Progenitor cell of endocrine pancreas (in vitro differentiated cells): ENCODE data around the gene LRP11. TPM values are rescaled to one million over a fixed set of nuclear protein-coding genes. Genes with fewer than 3 reads are reported as not detected.

ENCODE experiments used
- DNase-seq: peaks from one replicate; pipeline ENCODE4 v3.0.0; 2021; ENCODE audit warnings: low spot score; ENCODE audit not compliant: unreplicated experiment
- H3K27ac Mint-ChIP-seq: 2 replicates; pipeline ENCODE4 v1.8.0; 2021; ENCODE audit warnings: mild to moderate bottlenecking, moderate library complexity, mixed read lengths
- H3K27me3 Mint-ChIP-seq: 2 replicates; pipeline ENCODE4 v1.8.0; 2021; ENCODE audit warnings: mixed read lengths
- H3K36me3 Mint-ChIP-seq: 2 replicates; pipeline ENCODE4 v1.8.0; 2022; ENCODE audit warnings: mixed read lengths; ENCODE audit not compliant: insufficient read depth
- H3K4me1 Mint-ChIP-seq: 2 replicates; pipeline ENCODE4 v1.8.0; 2021; ENCODE audit warnings: low read depth, mixed read lengths
- H3K4me3 Mint-ChIP-seq: 2 replicates; pipeline ENCODE4 v1.8.0; 2021; ENCODE audit warnings: low read depth, mild to moderate bottlenecking, moderate library complexity, mixed read lengths
- H3K9me3 Mint-ChIP-seq: 2 replicates; pipeline ENCODE4 v1.8.0; 2021; ENCODE audit warnings: low read depth, mixed read lengths
- CTCF ChIP-seq: fragments of 200-600 bp; sonication (generic); IDR thresholded peaks from one replicate; pipeline ENCODE4 v1.5.0; 2021; ENCODE audit warnings: antibody characterized with exemption, mild to moderate bottlenecking; ENCODE audit not compliant: unreplicated experiment
- total RNA-seq: library from RNA; stranded (reverse); gene quantifications from 2 replicates; pipeline ENCODE4 v1.2.1, GENCODE V29; 2021

Gene LRP11
- total RNA-seq, 1 donor from 2014 or later: 63.3 TPM

GRCh38 chr6:149779644-149779963, 84.6 kb downstream of the LRP11 start:
- Mint-ChIP-seq H3K9me3 (no peaks in the 10 kb centered on the region), H3K27me3 (no peaks in the 10 kb centered on the region), H3K36me3 (peaks cover 16% of the 10 kb centered on the region), H3K4me3 (no peak overlapping the region), H3K27ac (peak overlapping the region; percentile 81), H3K4me1 (no peaks in the 10 kb centered on the region)
- no peak for DNase-seq
- no peak for TF ChIP-seq CTCF

GRCh38 chr6:149777624-149778023, 86.5 kb downstream of the LRP11 start:
- H3K27ac Mint-ChIP-seq: no peak overlapping the region
- H3K4me1 Mint-ChIP-seq: no peaks in the 10 kb centered on the region
- no peaks in the 10 kb centered on the region for H3K27me3 Mint-ChIP-seq
- no peak overlapping the region for H3K4me3 Mint-ChIP-seq
- no peaks in the 10 kb centered on the region for H3K9me3 Mint-ChIP-seq
- peaks cover 10% of the 10 kb centered on the region for H3K36me3 Mint-ChIP-seq
- TF ChIP-seq CTCF: no peak
- DNase-seq: no peak

- H3K4me3 Mint-ChIP-seq: no peak overlapping the region
- H3K27me3 Mint-ChIP-seq: no peaks in the 10 kb centered on the region
- no peak for TF ChIP-seq CTCF
- no peak overlapping the region for H3K27ac Mint-ChIP-seq
- no peak for DNase-seq
- H3K36me3 Mint-ChIP-seq: peaks cover 17% of the 10 kb centered on the region
- H3K4me1 Mint-ChIP-seq: peaks cover 14% of the 10 kb centered on the region
- H3K9me3 Mint-ChIP-seq: peaks cover 2% of the 10 kb centered on the region
Observed at GRCh38 chr6:149771925-149772324, 92.2 kb downstream of the LRP11 start.

GRCh38 chr6:149771185-149771584, 93.0 kb downstream of the LRP11 start:
- TF ChIP-seq CTCF: no peak
- Mint-ChIP-seq H3K27ac (no peak overlapping the region), H3K4me3 (no peak overlapping the region), H3K4me1 (peaks cover 14% of the 10 kb centered on the region), H3K9me3 (peaks cover 3% of the 10 kb centered on the region), H3K36me3 (peaks cover 22% of the 10 kb centered on the region), H3K27me3 (no peaks in the 10 kb centered on the region)
- no peak for DNase-seq

- no peaks in the 10 kb centered on the region for H3K27me3 Mint-ChIP-seq
- H3K36me3 Mint-ChIP-seq: peaks cover 26% of the 10 kb centered on the region
- TF ChIP-seq CTCF: no peak
- peaks cover 14% of the 10 kb centered on the region for H3K4me1 Mint-ChIP-seq
- H3K27ac Mint-ChIP-seq: peak overlapping the region; percentile 67
- H3K4me3 Mint-ChIP-seq: no peak overlapping the region
- H3K9me3 Mint-ChIP-seq: peaks cover 6% of the 10 kb centered on the region
- no peak for DNase-seq
Observed at GRCh38 chr6:149769676-149770075, 94.5 kb downstream of the LRP11 start.

Other genes with a start within 250 kb of the LRP11 start
- 14.3 and 16.5 TPM in 2 replicates for gene KATNA1, start 215.6 kb downstream of the LRP11 start, total RNA-seq
- 40.5 and 41.8 TPM in 2 replicates for gene LATS1, start 146.3 kb downstream of the LRP11 start, total RNA-seq
- gene NUP43, start 117.8 kb downstream of the LRP11 start, total RNA-seq: 58.0 and 60.8 TPM in 2 replicates
- gene PCMT1, start 114.6 kb downstream of the LRP11 start, total RNA-seq: 63.1 and 63.5 TPM in 2 replicates
- gene RAET1E, start 33.8 kb upstream of the LRP11 start, total RNA-seq: not detected in 2 replicates
- not detected in 2 replicates for gene RAET1G, start 58.8 kb upstream of the LRP11 start, total RNA-seq
- not detected in 2 replicates for gene ULBP2, start 77.7 kb upstream of the LRP11 start, total RNA-seq
- 0.60 and 0.64 TPM in 2 replicates for gene ULBP1, start 99.6 kb upstream of the LRP11 start, total RNA-seq
- not detected in 2 replicates for gene RAET1L, start 161.2 kb upstream of the LRP11 start, total RNA-seq
- 16.2 TPM in 2 replicates for gene ULBP3, start 204.8 kb upstream of the LRP11 start, total RNA-seq